GM18502 (cell line): ENCODE results near the gene ZNF436.
"Not testable (repeated sequence)": the region's sequence is repeated elsewhere in the genome, so short reads cannot be mapped to it uniquely, and the experiment has no call there.

Experiments used
- ATAC-seq: cut with Tn5 transposase; IDR thresholded peaks from one replicate; pipeline ENCODE4 v1.9.1; 2021; ENCODE audit warnings: mild to moderate bottlenecking; ENCODE audit not compliant: unreplicated experiment, poor library complexity

The ZNF436 gene

DNA sequence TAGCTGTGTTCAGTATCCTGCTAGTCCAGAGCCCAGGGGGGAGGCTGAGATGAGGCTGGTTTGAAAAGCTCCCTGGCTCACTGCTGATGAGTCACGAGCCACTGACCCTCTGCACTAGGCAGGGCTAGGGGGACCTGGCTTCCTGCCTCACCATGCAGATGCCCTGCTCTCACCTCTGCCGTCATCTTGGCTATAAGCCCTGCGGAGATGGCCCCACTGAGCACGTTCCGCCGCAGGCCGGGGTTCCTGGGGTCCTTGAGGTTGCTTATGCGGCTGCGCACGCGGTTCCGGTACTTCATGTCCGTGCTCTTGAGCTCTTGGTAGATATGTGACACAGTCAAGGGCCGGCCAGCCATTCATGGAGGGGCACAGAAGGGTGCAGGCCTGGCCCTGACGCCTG, 24.1 kb upstream of the ZNF436 start:
- ATAC-seq, result no peak

- ATAC-seq, result no peak
Observed at GRCh38 chr1:23392125-23392855, 22.7 kb upstream of the ZNF436 start.

DNA sequence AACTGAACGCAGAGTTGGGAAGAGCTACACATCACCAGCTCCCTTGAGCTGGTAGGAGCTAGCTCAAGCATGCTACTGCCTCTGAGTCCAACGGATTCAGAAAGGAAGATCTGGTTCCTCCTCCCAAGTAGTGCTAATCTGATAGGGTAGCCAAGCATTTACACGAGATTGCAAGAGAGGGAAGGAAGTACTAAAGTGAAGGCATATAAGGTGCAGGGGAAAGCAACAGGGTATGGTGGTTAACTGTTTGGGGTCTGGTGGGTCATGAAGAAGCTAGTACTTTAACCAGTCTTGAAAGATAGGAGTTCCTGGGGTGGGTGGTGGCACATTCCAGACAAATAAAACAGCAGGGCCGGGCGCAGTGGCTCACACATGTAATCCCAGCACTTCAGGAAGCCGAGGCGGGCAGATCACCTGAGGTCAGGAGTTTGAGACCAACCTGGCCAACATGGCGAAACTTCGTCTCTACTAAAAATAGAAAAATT, 20.2 kb upstream of the ZNF436 start:
- ATAC-seq, result no peak

DNA sequence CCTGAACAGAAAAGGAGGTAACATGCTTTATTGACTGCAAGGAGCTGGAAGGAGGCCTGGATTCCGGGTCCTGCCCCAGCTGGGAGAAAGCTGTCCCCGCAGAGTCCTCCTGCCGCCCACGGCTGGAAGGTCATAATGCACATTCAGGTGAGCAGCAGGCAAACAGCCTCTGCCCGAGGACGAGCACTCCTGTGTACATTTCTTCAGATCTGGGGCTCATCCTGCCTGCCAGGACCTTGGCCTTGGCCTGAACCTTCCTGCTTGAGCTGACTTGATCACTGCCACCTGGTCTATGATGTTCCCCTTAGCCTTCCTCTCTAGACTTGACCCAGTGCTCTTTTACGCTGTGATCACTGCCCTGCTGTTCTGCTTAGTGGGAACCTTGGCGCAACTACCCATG, 17.9 kb upstream of the ZNF436 start:
- ATAC-seq, result no peak

DNA sequence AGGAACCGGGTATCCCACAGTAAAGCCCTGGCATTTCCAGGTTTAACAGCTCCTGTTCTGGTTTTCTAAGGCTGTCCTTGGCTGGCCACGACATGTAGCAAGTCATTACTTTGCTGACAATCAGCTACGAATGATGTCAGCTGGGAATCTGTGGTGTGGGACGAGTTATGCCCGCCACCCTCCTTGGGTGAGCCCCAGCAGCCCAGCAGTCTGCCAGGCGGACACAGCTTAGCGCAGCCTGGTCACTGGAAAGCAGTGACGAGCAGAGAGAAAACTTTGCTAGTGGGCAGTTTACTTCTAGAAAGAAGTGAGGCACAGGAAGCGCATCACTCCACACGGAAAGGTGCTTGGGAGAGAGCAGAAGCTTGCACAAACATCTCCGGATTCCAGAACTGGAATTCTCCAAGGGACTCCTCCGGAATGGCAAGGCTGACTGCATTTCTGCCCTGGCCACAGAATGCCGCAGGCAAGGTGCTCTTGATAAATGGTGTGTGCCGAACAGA, 15.5 kb upstream of the ZNF436 start:
- no peak for ATAC-seq

DNA sequence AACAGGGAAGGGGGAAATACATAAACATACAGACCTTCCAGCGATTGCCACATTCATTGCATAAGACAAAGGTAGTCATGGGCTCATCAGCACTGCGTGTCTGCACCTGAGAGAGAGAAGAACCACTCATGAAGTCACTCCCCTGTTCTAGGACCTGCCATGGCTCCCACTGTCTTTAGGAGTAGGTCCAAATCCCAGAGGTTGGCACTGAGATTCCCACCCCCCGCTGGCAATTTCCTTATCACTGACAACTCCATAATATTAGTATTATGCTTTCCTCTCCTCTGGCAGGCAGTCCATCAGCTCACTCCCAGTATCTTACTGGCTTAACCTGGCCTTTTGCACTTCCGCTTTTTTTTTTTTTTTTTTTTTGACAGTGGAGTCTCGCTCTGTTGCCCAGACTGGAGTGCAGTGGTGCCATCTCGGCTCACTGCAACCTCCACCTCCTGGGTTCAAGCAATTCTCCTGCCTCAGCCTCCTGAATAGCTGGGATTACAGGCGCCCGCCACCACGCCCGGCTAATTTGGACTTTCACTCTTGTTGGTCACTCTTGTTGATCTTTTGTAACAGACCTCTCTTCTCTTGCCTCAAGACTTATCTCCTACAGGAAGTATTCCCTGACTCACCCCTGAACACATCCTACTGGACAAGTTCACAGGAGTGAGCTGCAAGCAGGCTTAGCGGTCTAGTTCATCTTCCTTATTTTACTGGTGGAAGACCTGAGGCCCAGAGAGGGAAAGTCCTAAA, 14.8 kb upstream of the ZNF436 start:
- ATAC-seq, result no peak

- ATAC-seq, result no peak
Observed at GRCh38 chr1:23383577-23384311, 14.1 kb upstream of the ZNF436 start.

DNA sequence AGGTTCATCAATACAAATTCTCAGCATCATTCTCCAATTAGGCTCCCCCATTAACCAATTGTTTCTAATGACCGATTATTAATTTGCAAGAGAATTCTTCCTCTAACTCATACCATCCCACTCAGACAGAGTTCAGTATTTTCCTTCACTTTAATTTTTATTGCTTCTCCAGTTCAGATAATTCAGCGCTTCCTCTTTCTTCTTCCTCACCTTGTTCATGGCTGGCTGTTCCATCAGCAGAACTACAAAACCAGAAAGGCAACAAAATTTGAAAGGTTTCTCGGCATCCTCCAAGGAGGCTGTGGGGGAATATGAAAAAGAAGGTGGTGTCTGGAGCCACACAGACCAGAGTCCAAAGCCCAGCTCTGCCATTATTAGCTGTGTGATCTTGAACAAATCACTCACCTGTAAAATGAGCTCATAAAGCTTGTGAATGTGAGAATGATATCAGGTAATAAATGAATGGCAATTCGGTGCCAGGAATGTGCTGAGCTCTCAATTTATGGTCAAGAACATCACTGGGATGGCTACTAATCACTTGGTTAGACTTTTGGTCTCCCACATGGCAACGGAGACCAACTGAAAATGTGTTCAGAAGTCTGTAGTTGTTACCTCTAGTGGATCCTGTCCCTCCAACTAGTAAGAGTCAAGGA, 11.7 kb upstream of the ZNF436 start:
- no peak for ATAC-seq

- ATAC-seq, result no peak
Observed at GRCh38 chr1:23380719-23381118, 11.1 kb upstream of the ZNF436 start.

DNA sequence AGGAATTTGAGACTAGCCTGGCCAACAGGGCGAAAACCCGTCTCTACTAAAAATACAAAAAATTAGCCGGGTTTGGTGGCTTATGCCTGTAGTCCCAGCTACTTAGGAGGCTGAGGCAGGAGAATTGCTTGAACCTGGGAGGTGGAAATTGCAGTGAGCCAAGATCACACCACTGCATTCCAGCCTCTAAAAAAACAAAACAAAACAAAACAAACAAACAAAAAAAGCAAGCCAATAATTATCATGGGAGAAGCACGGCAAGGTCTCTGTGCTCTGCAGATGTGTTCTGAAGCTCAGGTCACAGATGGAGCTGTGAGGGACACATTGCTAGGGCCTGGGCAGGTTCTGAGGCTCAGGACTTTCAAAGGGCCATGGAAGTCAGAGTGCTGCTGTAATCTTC, 10.6 kb upstream of the ZNF436 start:
- not testable (repeated sequence) for ATAC-seq

DNA sequence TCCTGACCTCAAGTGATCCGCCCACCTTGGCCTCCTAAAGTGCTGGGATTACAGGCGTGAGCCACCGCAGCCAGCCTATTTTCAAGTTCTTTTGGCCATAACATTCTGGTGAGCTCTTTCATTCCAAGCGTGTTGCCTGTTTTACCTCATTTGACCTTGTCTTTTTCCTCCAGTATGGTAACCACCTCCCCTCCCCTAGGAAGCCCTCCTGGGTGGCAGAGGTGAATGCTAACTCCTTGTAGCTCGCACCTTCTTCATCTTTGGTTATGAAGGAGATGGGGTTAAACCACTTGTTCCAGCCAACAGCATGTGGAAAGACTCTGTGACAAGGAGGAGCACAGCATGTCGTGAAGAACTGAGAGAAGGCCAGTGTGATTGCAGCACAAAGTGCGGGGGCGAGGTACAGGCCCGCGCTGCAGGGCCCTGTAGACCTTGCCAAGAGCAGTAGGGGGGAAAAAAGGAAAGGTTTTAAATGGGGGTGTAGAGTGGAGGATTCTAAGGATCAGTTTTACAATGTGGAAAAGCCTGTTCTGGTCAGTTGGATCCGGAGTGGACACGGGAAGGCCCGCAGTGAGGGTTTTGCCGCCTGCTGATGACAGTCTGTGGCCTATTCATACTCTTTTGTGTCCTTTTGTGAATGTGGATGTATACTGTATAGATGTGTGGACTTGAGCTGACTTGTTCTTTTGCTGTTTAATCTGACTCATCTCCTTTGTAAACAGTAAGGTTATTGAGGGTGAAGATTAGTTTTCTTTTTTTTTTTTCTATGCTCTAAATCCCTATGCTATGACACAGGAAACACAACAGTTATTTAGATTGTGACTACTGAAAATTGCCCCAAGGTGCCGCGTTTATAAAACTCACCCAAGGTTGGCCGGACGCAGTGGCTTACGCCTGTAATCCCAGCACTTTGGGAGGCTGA, 7.5 kb upstream of the ZNF436 start:
- no peak for ATAC-seq

DNA sequence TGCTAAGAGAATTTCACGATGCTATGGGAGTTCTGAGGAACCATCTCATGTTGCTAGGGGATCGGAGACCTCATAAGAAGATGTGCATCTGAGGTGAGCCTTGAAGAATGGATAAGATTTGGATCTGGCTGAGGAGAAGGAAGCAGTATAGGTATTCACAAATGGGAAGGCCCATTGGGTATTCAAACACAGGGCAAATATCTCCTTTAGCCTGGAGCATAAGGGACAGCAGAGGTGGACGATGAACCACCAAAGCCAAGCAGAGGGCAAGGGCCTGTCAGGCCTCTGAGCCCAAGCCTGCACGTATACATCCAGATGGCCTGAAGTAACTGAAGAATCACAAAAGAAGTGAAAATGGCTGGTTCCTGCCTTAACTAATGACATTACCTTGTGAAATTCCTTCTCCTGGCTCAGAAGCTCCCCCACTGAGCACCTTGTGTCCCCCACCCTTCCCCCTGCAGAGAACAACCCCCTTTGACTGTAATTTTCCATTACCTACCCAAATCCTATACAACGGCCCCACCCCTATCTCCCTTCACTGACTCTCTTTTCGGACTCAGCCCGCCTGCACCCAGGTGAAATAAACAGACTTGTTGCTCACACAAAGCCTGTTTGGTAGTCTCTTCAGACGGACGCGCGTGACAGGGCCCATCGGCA, 4.6 kb upstream of the ZNF436 start:
- not testable (repeated sequence) for ATAC-seq

DNA sequence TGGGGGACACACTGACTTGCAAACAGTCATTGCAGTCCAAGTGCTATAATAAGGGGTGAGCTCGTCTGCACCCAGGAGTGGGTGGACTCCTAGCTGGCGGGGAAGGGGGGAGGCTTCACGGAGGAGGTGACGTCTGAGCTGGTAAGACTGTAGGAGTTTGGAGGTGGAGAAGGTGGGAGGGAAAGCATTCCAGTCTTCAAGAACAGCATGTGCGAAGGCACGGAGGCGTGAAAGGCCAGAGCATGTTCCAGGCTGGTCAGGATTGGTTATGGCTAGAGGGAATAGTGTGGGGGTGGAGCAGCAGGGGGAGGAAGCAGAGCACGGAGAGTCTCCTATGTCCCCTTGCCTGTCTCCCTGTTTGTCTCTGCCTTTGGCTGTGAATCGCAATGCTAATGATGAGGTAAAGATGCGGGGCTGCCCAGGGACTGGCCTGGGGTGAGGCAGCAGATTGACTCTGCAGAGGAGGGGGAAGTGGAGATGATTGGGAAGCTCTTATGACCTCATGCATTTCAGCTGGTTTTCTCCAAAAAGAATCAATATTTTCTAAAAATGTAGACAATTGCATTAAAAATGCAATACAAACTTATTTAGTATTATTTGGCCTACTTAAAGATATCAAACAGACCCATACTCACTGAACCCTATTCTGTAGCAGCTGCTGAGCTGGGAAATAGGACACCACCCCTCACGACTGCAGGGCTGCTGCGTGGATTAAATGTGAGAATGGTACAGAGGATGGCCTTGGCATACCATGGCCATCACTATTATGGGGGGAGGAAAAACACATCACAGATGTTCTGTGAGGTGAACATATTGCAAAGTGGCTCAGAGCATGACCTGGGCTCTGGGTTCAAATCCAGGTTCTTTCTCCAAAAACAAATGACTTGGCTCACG, 2.6 kb upstream of the ZNF436 start:
- ATAC-seq, result no peak

GRCh38 chr1:23370709-23371584, 1.3 kb upstream of the ZNF436 start:
- ATAC-seq, result no peak

DNA sequence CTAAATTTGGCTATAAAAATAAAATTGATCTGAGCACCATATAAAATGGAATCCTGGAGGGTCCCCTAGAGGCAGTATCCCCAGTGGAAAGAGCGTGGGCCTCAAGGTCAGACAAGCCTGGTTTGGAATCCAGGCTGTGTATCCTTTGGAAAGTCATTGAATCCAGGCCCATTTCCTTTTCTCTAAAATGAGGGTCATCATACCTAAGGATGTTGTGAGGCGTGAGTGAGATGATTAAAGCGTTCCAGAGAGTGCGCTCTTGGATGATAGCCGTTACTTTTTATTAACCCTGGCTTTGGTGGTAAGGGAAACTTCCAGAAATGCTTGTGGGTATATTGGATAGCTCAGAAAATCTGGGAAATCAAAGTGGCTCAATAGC, 683 bp upstream of the ZNF436 start:
- ATAC-seq, result no peak

DNA sequence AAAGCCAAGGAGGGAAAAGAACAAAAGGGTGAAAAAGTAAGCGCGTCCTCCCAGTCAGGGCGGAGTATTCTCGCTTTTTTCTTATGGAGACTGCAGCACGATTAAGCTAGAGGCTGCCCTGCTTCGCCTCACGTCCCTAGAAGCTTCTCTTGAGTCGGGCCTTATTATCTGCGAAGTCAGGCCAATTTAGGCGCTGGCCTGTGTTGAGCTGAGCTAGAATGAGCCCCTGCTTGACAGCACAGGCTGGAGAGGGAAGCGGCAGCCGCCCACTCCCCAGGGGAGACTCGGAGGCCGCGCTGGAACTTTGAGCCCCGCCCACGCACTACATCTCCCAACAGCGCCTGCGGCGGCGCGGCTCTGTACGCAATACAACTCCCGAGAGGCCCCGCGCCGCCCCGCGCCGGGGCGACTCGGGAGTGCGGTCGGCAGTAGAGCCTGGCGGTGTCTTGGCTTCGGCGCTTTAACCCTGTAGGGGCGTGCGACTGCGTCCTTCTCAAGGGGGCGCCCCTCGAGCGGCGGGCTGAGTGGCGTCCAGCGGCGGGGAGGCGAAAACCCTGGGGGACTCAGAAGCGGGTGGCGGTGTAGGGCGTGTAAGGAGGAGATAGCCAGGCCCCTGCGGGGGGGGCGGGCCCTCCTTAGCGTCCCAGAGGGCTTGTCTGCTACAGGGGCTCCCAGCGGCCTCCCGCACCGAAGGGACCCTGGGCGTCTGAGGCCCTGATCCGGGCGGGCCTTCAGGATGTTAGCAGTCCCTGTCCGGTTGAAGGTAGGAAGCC, 888 bp downstream of the ZNF436 start:
- peak; percentile 75 for ATAC-seq
